HUES48 (cell line): ENCODE measurements around the gene ATP2B3.

Experiments
- H3K27ac ChIP-seq: one replicate; pipeline ENCODE4 v1.7.0; 2013; ENCODE audit warnings: low read depth, low read length, inconsistent platforms
- H3K27me3 ChIP-seq: 2 replicates; pipeline ENCODE4 v1.6.1; 2013; ENCODE audit warnings: mild to moderate bottlenecking, low read length; ENCODE audit not compliant: control insufficient read depth, insufficient read depth
- H3K36me3 ChIP-seq: 2 replicates; pipeline ENCODE4 v1.6.1; 2013; ENCODE audit warnings: low read length; ENCODE audit not compliant: control insufficient read depth, insufficient read depth
- H3K4me1 ChIP-seq: 2 replicates; pipeline ENCODE4 v1.6.1; 2013; ENCODE audit warnings: mild to moderate bottlenecking, low read length; ENCODE audit not compliant: control insufficient read depth, insufficient read depth
- H3K4me3 ChIP-seq: 2 replicates; pipeline ENCODE4 v1.5.1; 2013; ENCODE audit warnings: mild to moderate bottlenecking, low read depth, low read length
- H3K9ac ChIP-seq: 2 replicates; pipeline ENCODE4 v1.6.1; 2013; ENCODE audit warnings: mild to moderate bottlenecking, low read depth, low read length, moderate library complexity
- H3K9me3 ChIP-seq: 2 replicates; pipeline ENCODE4 v1.6.1; 2013; ENCODE audit warnings: low read length; ENCODE audit not compliant: control insufficient read depth, insufficient read depth

ATP2B3 gene

DNA sequence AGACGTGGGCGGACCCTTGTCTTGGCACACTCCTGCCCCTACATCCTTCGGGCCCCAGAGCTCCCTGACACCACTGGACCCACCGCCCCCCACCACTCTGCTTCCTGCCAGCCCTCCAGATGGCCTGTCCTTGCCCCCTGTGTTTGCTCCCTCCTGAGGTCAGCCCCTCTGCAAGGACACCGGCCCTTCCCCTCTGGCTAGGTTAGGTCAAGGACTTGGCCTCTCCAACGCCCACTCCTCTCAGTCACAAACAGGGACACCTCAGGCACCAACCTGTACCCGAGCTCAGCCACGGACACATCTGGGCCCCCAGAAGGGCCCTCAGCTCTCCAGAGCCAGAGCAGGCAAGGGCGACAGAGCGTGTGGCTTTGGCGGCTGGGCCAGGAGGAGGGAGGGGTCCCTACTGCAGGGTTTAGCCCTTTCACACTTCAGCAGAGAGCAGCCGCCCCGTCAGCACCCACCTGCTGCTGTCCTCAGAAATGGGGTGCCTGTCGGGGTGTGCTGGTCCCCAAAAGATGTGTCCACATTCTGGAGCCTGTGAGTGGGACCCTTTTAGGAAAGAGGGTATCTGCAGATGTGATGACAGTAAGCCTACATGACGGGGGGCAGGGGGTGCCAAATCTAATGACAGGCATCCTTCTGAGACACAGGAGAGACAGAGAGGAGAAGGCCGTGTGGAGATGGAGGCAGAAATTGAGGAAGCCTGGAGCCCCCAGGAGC, 106.0 kb downstream of the ATP2B3 start:
- Histone ChIP-seq H3K27me3 (peaks cover 2% of the 10 kb centered on the region; the same call in 1 of the 2 replicates), H3K36me3 (no peaks in the 10 kb centered on the region), H3K9ac (no peak overlapping the region), H3K4me3 (no peak overlapping the region), H3K4me1 (no peaks in the 10 kb centered on the region), H3K27ac (no peak overlapping the region), H3K9me3 (peaks cover 34% of the 10 kb centered on the region)

- no peak overlapping the region for H3K27ac ChIP-seq
- no peak overlapping the region for H3K9ac ChIP-seq
- H3K36me3 ChIP-seq, result no peaks in the 10 kb centered on the region
- H3K4me1 ChIP-seq, result no peaks in the 10 kb centered on the region
- no peaks in the 10 kb centered on the region for H3K27me3 ChIP-seq
- H3K4me3 ChIP-seq, result no peak overlapping the region
- H3K9me3 ChIP-seq, result peaks cover 33% of the 10 kb centered on the region
These were observed 107.0 kb downstream of the ATP2B3 start for GRCh38 chrX:153624196-153625091.

DNA sequence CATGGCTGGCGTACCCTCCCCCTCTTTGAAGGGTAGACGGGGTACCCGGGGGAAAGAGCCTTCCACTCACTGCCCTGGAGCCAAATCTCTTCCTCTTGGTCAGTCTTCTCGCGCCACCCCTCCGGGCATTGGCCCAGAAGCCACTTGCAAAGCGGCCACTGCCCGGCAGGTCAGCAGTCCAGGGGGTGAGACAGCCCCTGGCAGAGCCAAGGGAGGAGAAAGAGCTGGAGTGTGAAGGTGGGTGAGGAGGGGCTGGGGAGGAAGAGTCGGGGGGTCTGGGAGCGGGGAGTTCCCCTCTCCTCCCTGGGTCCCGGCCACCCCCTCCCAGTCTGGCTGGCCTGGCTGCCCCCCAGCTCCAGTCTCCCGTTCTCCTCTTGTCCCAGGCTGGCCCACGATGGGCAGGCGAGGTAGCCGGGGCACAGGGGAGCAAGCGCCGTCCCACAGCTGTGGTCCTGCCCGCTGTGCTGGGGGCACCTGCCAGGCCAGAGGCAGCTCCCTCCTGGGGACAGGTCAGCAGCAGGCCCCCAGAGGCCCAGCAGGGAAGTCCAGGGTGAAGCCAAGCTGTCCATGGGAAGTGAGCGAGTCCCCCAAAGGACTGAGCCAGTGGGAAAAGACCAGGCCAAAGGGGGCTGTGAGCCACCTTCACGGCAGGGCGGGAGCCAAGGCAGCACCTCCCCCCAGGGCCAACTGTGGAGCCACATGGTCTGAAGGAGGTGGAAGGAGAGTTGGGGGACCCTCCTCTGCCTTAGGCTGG, 108.0 kb downstream of the ATP2B3 start:
- Histone ChIP-seq H3K27ac (no peak overlapping the region), H3K4me3 (no peak overlapping the region), H3K36me3 (no peaks in the 10 kb centered on the region), H3K4me1 (no peaks in the 10 kb centered on the region), H3K9me3 (peaks cover 40% of the 10 kb centered on the region), H3K9ac (no peak overlapping the region), H3K27me3 (no peaks in the 10 kb centered on the region)

GRCh38 chrX:153626025-153626633, 108.7 kb downstream of the ATP2B3 start:
- H3K4me1 ChIP-seq, result no peaks in the 10 kb centered on the region
- H3K27ac ChIP-seq, result no peak overlapping the region
- no peaks in the 10 kb centered on the region for H3K36me3 ChIP-seq
- no peak overlapping the region for H3K9ac ChIP-seq
- H3K27me3 ChIP-seq, result no peaks in the 10 kb centered on the region
- H3K4me3 ChIP-seq, result no peak overlapping the region
- peaks cover 37% of the 10 kb centered on the region for H3K9me3 ChIP-seq

DNA sequence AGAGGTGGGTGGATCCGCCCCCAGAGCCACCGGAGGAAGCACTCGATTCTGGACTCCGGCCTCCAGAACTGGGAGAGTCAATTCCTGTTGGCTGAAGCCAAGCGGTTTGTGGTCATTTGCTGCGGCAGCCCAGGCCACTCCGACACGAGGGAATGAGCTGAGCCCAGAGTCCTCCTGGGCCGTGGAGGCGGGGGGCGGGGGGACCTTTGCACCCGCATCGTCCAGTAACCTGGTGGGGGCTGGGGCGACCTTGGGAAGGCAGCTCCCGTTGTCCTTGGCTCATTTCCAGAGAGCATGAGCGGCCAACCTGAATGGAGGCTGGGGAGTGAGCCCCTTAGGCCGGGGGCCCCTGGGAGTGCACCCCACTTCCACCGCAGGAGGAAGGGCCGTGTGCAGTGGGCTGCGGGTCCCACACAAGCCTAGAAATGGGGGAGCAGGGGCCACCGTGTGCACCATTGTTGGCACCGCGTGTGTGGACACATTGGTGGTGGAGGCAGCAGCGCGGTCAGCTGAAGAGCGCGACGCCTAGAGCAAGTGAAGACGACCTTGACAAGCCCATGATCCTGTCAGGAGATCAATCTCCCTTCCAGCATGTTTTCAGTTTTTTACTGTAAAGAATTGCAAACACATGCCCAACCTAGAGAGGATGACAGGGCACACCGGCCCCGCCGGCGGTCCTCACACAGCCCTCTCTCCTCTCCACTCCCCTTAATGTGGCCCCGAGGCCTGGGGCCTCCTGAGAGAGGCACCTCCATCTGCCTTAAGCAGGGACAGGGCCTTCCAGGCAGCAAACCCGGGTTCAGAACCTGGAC, 109.6 kb downstream of the ATP2B3 start:
- Histone ChIP-seq H3K36me3 (no peaks in the 10 kb centered on the region), H3K9me3 (peaks cover 35% of the 10 kb centered on the region), H3K27ac (no peak overlapping the region), H3K4me1 (no peaks in the 10 kb centered on the region), H3K27me3 (no peaks in the 10 kb centered on the region), H3K9ac (no peak overlapping the region), H3K4me3 (no peak overlapping the region)

- Histone ChIP-seq H3K9ac (no peak overlapping the region), H3K27ac (no peak overlapping the region), H3K36me3 (no peaks in the 10 kb centered on the region), H3K9me3 (peaks cover 35% of the 10 kb centered on the region), H3K4me3 (no peak overlapping the region), H3K4me1 (no peaks in the 10 kb centered on the region), H3K27me3 (no peaks in the 10 kb centered on the region)
These were observed 110.3 kb downstream of the ATP2B3 start for GRCh38 chrX:153627675-153628111.

DNA sequence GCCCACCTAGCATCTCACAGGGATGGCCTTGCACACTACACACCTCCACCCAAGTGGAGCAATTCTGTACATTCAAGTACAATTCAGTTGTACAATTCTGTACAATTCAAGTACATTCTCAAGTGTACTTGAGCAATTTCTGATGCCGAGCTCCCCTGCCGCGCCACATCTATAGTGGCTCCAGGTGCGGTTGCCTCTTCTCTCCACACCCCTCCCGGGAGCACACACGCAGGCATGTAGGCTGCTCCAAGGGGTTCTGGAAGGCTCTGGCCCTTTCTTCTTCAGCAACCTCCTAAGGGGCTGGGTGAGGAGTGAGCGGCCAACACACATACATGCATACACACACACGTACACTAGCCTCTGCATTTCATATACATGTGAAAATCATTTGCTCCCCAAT, 110.7 kb downstream of the ATP2B3 start:
- peaks cover 38% of the 10 kb centered on the region for H3K9me3 ChIP-seq
- H3K9ac ChIP-seq, result no peak overlapping the region
- H3K4me3 ChIP-seq, result no peak overlapping the region
- H3K27ac ChIP-seq, result no peak overlapping the region
- no peaks in the 10 kb centered on the region for H3K4me1 ChIP-seq
- H3K36me3 ChIP-seq, result no peaks in the 10 kb centered on the region
- no peaks in the 10 kb centered on the region for H3K27me3 ChIP-seq

DNA sequence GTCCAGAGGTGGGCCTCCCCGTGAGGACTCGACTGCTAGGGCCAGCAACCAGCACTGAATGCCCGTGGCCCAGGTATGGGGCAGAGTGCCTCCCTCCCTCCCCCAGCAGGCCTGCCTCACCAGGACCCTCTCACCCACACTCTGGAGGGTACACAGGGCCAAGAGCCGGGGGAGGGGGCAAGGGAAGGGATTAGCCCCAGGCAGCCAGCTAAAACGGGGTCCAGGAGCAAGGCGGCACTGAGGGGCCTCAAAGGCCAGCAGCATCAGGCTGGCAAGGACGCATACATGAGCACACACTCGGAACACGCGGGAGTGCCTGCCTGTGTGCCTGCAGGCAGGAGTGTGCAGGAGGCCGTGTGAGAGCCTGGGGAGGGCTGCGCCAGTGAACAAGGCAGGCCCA, 111.2 kb downstream of the ATP2B3 start:
- Histone ChIP-seq H3K27ac (no peak overlapping the region), H3K36me3 (no peaks in the 10 kb centered on the region), H3K9ac (no peak overlapping the region), H3K4me1 (no peaks in the 10 kb centered on the region), H3K9me3 (peaks cover 33% of the 10 kb centered on the region), H3K4me3 (no peak overlapping the region), H3K27me3 (no peaks in the 10 kb centered on the region)

DNA sequence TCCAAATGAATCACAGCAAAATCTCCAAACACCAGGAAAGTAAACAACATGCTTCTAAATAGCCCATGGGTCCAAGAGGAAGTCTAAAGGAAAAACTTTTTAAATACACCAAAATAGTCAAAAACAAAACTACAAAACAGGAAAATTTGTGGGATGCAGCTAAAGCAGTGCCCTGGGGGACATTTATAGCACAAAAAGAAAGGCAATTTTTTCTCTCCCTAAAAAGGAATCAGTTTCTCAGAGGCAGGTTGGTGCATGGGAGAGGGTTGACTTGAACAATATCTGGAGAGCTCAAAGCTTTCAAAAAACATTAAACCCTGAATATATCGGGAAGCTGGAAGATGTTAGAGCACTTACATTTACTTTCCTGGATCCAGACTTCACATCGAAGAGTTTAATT, 113.9 kb downstream of the ATP2B3 start:
- Histone ChIP-seq H3K4me1 (no peaks in the 10 kb centered on the region), H3K27me3 (no peaks in the 10 kb centered on the region)

More for the DNA sequence above, 113.9 kb downstream of the ATP2B3 start:
- no peak overlapping the region for H3K9ac ChIP-seq
- no peak overlapping the region for H3K4me3 ChIP-seq
- H3K9me3 ChIP-seq, result peaks cover 24% of the 10 kb centered on the region; the same call in 1 of the 2 replicates
- H3K36me3 ChIP-seq, result no peaks in the 10 kb centered on the region
- H3K27ac ChIP-seq, result no peak overlapping the region
